Right lobe of liver (tissue), 4 donors: ENCODE measurements around the gene CDKN2B-AS1.

Source experiments
- CTCF ChIP-seq, 4 donors: fragments of 200-600 bp in 3 of 4; fragments of 450-650 bp in 1 of 4; IDR thresholded peaks; one replicate each; pipeline versions ENCODE4 v1.5.1 to v1.8.0; 2016 to 2022; ENCODE audit warnings: antibody characterized with exemption in 4 of 4, mild to moderate bottlenecking in 2 of 4
- POLR2A ChIP-seq: fragments of 450-650 bp; IDR thresholded peaks from one replicate; pipeline ENCODE4 v1.6.1; 2017; ENCODE audit warnings: antibody characterized with exemption, mild to moderate bottlenecking
- donor health status: DM: no; HTN: no; CAD: no.
- donor health status: DM: no; HTN: no; CAD: no.
- donor health status: DM: no; HTN: yes; CAD: no.

- no peak for TF ChIP-seq CTCF (IDR thresholded peaks at IDR 0.05)
- no peak for TF ChIP-seq POLR2A
Measured at GRCh38 chr9:22056402-22056801, 61.8 kb downstream of the CDKN2B-AS1 start.
